ENCODE measurements around the gene MOGAT3.

GRCh38 chr7:101233907-101234547 lies 33.2 kb upstream of the MOGAT3 start:
- TF ChIP-seq POLR2A (IDR thresholded peaks at IDR 0.05) (no peak), POLR2AphosphoS5 (IDR thresholded peaks at IDR 0.05) (peak in 1 of 3 donors; percentile 16)

Measured in stomach (tissue), 4 donors.